Measurements from ENCODE around the gene BOK. TPM values are rescaled to one million over a fixed set of nuclear protein-coding genes. Genes with fewer than 3 reads are reported as not detected.

Gene BOK
- total and polyA plus RNA-seq, 2 of the 4 experiments (the other 2 are of a cell fraction), result 13.3 to 34.4 TPM

DNA sequence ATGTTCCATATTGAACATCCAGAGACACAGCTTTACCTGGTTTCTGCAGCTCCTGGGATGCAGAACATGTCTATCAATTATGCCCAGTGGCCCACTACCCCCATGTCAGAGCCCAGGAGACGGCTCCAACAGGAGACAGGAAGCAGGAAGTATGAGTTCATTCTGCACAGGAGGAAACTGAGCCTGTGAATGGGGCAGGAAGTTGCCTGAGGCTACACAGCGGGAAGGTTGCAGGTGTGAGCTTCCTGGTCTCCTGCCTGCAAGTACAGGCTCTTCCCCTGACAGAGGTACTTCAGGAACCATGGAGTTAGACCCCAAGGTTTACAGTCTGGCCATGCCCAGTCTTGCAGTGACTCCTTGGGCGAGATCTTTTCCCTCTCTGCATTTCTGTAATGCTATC, 2.8 kb upstream of the BOK start:
- Histone ChIP-seq H2AK5ac (ENCODE audit: low read depth, low read length) (no peak overlapping the region), H3K18ac (ENCODE audit: low read depth, low read length) (no peak overlapping the region), H3K79me1 (ENCODE audit: low read depth in 1 of 2, low read length in 2 of 2) (peaks cover 0 to 15% of the 10 kb centered on the region in 2 experiments; a peak in 3 of 4 replicates), H3K27me3 (ENCODE audit: control insufficient read depth, insufficient read depth, low read length) (no peaks in the 10 kb centered on the region), H3K4me3 (ENCODE audit: insufficient read depth, low read depth, low read length) (no peak overlapping the region), H4K91ac (ENCODE audit: insufficient read depth, low read depth, low read length) (no peak overlapping the region), H2AFZ (replicated peaks; ENCODE audit: low read length, poor library complexity) (no peak overlapping the region), H3K4me2 (ENCODE audit: low read depth, low read length) (no peak overlapping the region), H3K27ac (ENCODE audit: insufficient read depth, low read length) (no peak overlapping the region), H3K23ac (ENCODE audit: low read depth, low read length) (no peak overlapping the region), H2BK5ac (ENCODE audit: low read depth, low read length, poor library complexity, severe bottlenecking) (no peak overlapping the region), H3K14ac (replicated peaks; ENCODE audit: low read depth, low read length) (no peak overlapping the region), H3K9me1 (ENCODE audit: insufficient read depth, low read length) (peaks cover 10% of the 10 kb centered on the region; the same call in 1 of the 2 replicates), H3K4ac (ENCODE audit: low read depth, low read length) (no peak overlapping the region), H2BK20ac (ENCODE audit: low read depth, low read length) (no peak overlapping the region), H2BK15ac (ENCODE audit: low read depth, low read length) (no peak overlapping the region), H4K5ac (ENCODE audit: low read depth, low read length) (no peak overlapping the region), H2BK120ac (ENCODE audit: low read depth, low read length) (no peak overlapping the region), H3K36me3 (ENCODE audit: control insufficient read depth, insufficient read depth, low read length) (no peaks in the 10 kb centered on the region), H4K20me1 (ENCODE audit: insufficient read depth, low read length) (peaks cover 13% of the 10 kb centered on the region), H3K9me3 (ENCODE audit: control insufficient read depth, insufficient read depth, low read length) (no peaks in the 10 kb centered on the region), H4K8ac (ENCODE audit: low read depth in 2 of 2, low read length in 2 of 2) (no peak overlapping the region), H3K9ac (ENCODE audit: low read depth, low read length) (no peak overlapping the region), H3K4me1 (ENCODE audit: control insufficient read depth, insufficient read depth, low read length) (peaks cover 15% of the 10 kb centered on the region), H3K56ac (ENCODE audit: extremely low read depth, insufficient read depth, low read length) (no peak overlapping the region), H2AK9ac (replicated peaks; ENCODE audit: low read depth, low read length, poor library complexity) (no peak overlapping the region)
- ChIA-PET CTCF (interaction anchor here (0.8 kb wide), 1 partner anchor 20 kb away, joined by 4 read pairs; no protein-coding TSS in a partner anchor), POLR2A (ENCODE audit: unreplicated experiment) (interaction anchor here (0.5 kb wide), 1 partner anchor 48 kb away, joined by 3 read pairs; no protein-coding TSS in a partner anchor)
- WGBS, 2 experiments (ENCODE audit: extremely low coverage in 2 of 2, insufficient read length in 1 of 2), result 60% methylated on average over 1 of the region's 3 CpGs; no CpG with 5 or more reads in 1 of the 2 experiments
- ATAC-seq (ENCODE audit: low read depth) (no peak), DNase-seq (no peak)
- TF ChIP-seq, protein P1, sequence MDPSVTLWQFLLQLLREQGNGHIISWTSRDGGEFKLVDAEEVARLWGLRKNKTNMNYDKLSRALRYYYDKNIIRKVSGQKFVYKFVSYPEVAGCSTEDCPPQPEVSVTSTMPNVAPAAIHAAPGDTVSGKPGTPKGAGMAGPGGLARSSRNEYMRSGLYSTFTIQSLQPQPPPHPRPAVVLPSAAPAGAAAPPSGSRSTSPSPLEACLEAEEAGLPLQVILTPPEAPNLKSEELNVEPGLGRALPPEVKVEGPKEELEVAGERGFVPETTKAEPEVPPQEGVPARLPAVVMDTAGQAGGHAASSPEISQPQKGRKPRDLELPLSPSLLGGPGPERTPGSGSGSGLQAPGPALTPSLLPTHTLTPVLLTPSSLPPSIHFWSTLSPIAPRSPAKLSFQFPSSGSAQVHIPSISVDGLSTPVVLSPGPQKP (IDR thresholded peaks at IDR 0.05; ENCODE audit: borderline replicate concordance, low read depth, low read length), result no peak
- TF ChIP-seq RFX5 (IDR thresholded peaks at IDR 0.05; ENCODE audit: low read depth, low read length) (no peak), NFE2L2 (IDR thresholded peaks at IDR 0.05; ENCODE audit: low read depth, low read length) (no peak), CEBPB (IDR thresholded peaks at IDR 0.05; ENCODE audit: low read depth, low read length) (no peak), MXI1 (IDR thresholded peaks at IDR 0.05; ENCODE audit: borderline replicate concordance, low read depth, low read length) (no peak), MAZ (IDR thresholded peaks at IDR 0.05; ENCODE audit: borderline replicate concordance, low read depth, low read length) (no peak), RCOR1 (IDR thresholded peaks at IDR 0.05; ENCODE audit: insufficient replicate concordance, low read length) (no peak), SMC3 (IDR thresholded peaks at IDR 0.05; ENCODE audit: low read depth, low read length) (no peak), CHD1 (IDR thresholded peaks at IDR 0.05; ENCODE audit: low read depth, low read length) (no peak), FOS (IDR thresholded peaks at IDR 0.05; ENCODE audit: low read depth, low read length) (no peak), RAD21 (IDR thresholded peaks at IDR 0.05; ENCODE audit: low read length) (no peak), MAFK (IDR thresholded peaks at IDR 0.05; ENCODE audit: low read depth, low read length) (no peak)
- TF ChIP-seq, protein P2, sequence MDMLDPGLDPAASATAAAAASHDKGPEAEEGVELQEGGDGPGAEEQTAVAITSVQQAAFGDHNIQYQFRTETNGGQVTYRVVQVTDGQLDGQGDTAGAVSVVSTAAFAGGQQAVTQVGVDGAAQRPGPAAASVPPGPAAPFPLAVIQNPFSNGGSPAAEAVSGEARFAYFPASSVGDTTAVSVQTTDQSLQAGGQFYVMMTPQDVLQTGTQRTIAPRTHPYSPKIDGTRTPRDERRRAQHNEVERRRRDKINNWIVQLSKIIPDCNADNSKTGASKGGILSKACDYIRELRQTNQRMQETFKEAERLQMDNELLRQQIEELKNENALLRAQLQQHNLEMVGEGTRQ (IDR thresholded peaks at IDR 0.05; ENCODE audit: low read depth, low read length), result no peak
- TF ChIP-seq, protein P3, sequence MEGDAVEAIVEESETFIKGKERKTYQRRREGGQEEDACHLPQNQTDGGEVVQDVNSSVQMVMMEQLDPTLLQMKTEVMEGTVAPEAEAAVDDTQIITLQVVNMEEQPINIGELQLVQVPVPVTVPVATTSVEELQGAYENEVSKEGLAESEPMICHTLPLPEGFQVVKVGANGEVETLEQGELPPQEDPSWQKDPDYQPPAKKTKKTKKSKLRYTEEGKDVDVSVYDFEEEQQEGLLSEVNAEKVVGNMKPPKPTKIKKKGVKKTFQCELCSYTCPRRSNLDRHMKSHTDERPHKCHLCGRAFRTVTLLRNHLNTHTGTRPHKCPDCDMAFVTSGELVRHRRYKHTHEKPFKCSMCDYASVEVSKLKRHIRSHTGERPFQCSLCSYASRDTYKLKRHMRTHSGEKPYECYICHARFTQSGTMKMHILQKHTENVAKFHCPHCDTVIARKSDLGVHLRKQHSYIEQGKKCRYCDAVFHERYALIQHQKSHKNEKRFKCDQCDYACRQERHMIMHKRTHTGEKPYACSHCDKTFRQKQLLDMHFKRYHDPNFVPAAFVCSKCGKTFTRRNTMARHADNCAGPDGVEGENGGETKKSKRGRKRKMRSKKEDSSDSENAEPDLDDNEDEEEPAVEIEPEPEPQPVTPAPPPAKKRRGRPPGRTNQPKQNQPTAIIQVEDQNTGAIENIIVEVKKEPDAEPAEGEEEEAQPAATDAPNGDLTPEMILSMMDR (conservative IDR thresholded peaks at IDR 0.05; ENCODE audit: low read depth, low read length), result no peak
- intact Hi-C loops (cut with micrococcal nuclease) (loop anchor here (5.0 kb wide), 1 partner anchor 198 kb away; the partner anchor contains the start of gene FARP2), dilution Hi-C loops (cut with HindIII; ENCODE audit: low sequenced_read_pairs, unreplicated experiment) (no loop called here), in situ Hi-C loops (cut with MboI; ENCODE audit: low sequenced_read_pairs) (no loop called here)
- BruUV-seq (replicated peaks), result no TSS peak
